GM12878 (cell line): Measurements from ENCODE around the gene ACADS.

ENCODE experiments used
- CEBPB ChIP-seq, 2 experiments: fragments of 150-350 bp in 1 of 2; IDR thresholded peaks; 2 replicates each; pipeline ENCODE4 v1.6.1; 2012 to 2014; ENCODE audit warnings: low read depth in 2 of 2, low read length in 2 of 2, borderline replicate concordance in 1 of 2, inconsistent platforms in 1 of 2
- EP300 ChIP-seq, 2 experiments: fragments of 150-350 bp in 1 of 2; IDR thresholded peaks; 2 replicates each; pipeline ENCODE4 v1.6.1; 2011 to 2012; ENCODE audit warnings: low read depth in 2 of 2, low read length in 2 of 2, borderline replicate concordance in 1 of 2, improper control_type of control experiment in 1 of 2, inconsistent platforms in 1 of 2; ENCODE audit not compliant: control insufficient read depth in 1 of 2
- LARP7 ChIP-seq: fragments of 450-650 bp; IDR thresholded peaks from 2 replicates; pipeline ENCODE4 v1.6.1; 2017; ENCODE audit warnings: mild to moderate bottlenecking
- NRF1 ChIP-seq: conservative IDR thresholded peaks from 2 replicates; pipeline ENCODE4 v1.6.1; 2011; ENCODE audit warnings: mild to moderate bottlenecking, low read depth, low read length, improper control_type of control experiment
- POLR2A ChIP-seq: IDR thresholded peaks from 2 replicates; pipeline ENCODE4 v1.6.1; 2011; ENCODE audit warnings: low read depth, mild to moderate bottlenecking, low read length
- SMARCA5 ChIP-seq: fragments of 450-650 bp; IDR thresholded peaks from 2 replicates; pipeline ENCODE4 v1.6.1; 2017; ENCODE audit warnings: mild to moderate bottlenecking
- SUPT20H ChIP-seq: IDR thresholded peaks from 2 replicates; pipeline ENCODE4 v1.6.1; 2011; ENCODE audit warnings: low read depth, mild to moderate bottlenecking, low read length, moderate library complexity, borderline replicate concordance; ENCODE audit not compliant: control insufficient read depth
- TF ChIP-seq, protein P1 (sequence below): IDR thresholded peaks from 2 replicates; pipeline ENCODE4 v1.6.1; 2012; ENCODE audit warnings: low read depth, low read length, improper control_type of control experiment
- TF ChIP-seq, protein P2 (sequence below), 3 experiments: IDR thresholded peaks in 2 of 3; conservative IDR thresholded peaks in 1 of 3; 2 replicates each; pipeline ENCODE4 v1.5.1; 2011; ENCODE audit warnings: low read depth in 3 of 3, low read length in 3 of 3, mild to moderate bottlenecking in 3 of 3, control low read depth in 2 of 3, moderate library complexity in 2 of 3, inconsistent platforms in 1 of 3, mixed read lengths in 1 of 3; ENCODE audit not compliant: control insufficient read depth in 2 of 3, insufficient read depth in 1 of 3; ENCODE audit errors: extremely low read depth in 1 of 3
- TF ChIP-seq, protein P3 (sequence below): fragments of 450-650 bp; IDR thresholded peaks from 2 replicates; pipeline ENCODE4 v1.6.1; 2017; ENCODE audit warnings: mild to moderate bottlenecking

DNA sequence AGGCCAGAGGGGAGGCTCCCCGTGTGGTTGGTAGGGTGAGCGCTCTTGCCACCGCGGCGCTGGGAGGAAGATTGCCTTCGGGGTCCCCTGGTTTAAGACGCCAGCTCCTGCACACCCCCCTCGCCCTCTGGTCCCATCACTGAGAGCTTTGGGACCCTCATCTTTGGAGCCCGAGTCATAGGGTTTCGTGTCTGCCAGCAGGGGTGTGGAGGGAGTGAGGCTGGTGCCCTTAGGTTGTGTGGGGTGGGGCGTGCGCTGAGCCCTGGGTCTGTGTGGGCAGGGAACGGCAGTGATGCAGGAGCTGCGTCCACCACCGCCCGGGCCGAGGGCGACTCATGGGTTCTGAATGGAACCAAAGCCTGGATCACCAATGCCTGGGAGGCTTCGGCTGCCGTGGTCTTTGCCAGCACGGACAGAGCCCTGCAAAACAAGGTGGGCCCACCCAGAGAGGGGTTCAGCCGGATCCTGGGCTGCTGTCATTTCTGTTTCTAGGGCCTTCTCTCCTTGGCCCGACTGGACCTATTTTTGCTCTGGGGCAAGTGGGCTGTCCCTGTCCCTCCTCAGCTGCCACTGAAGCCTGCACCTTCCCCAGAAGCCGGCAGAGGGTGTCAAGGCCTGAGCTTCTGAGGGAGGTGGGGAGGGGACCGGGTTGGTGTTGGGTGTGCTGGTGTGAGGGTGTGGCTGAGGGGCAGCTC is 12.1 kb downstream of the ACADS start:
- TF ChIP-seq EP300 (IDR thresholded peaks at IDR 0.05; ENCODE audit: borderline replicate concordance in 1 of 2, control insufficient read depth in 1 of 2, low read depth in 2 of 2, low read length in 2 of 2) (no peak), NRF1 (no peak), SMARCA5 (no peak), POLR2A (no peak), LARP7 (no peak), SUPT20H (no peak), CEBPB (IDR thresholded peaks at IDR 0.05; ENCODE audit: borderline replicate concordance in 1 of 2, low read depth in 2 of 2, low read length in 2 of 2) (no peak)
- TF ChIP-seq, protein P1, sequence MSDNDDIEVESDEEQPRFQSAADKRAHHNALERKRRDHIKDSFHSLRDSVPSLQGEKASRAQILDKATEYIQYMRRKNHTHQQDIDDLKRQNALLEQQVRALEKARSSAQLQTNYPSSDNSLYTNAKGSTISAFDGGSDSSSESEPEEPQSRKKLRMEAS: no peak
- TF ChIP-seq, protein P2, sequence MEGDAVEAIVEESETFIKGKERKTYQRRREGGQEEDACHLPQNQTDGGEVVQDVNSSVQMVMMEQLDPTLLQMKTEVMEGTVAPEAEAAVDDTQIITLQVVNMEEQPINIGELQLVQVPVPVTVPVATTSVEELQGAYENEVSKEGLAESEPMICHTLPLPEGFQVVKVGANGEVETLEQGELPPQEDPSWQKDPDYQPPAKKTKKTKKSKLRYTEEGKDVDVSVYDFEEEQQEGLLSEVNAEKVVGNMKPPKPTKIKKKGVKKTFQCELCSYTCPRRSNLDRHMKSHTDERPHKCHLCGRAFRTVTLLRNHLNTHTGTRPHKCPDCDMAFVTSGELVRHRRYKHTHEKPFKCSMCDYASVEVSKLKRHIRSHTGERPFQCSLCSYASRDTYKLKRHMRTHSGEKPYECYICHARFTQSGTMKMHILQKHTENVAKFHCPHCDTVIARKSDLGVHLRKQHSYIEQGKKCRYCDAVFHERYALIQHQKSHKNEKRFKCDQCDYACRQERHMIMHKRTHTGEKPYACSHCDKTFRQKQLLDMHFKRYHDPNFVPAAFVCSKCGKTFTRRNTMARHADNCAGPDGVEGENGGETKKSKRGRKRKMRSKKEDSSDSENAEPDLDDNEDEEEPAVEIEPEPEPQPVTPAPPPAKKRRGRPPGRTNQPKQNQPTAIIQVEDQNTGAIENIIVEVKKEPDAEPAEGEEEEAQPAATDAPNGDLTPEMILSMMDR (IDR thresholded peaks at IDR 0.05 in 2 of 3, conservative IDR thresholded peaks at IDR 0.05 in 1 of 3; ENCODE audit: control insufficient read depth in 2 of 3, extremely low read depth in 1 of 3, insufficient read depth in 1 of 3, low read depth in 3 of 3, low read length in 3 of 3): peak in 1 of 3 experiments; percentile 7; a peak in 1 of 6 replicates
- TF ChIP-seq, protein P3, sequence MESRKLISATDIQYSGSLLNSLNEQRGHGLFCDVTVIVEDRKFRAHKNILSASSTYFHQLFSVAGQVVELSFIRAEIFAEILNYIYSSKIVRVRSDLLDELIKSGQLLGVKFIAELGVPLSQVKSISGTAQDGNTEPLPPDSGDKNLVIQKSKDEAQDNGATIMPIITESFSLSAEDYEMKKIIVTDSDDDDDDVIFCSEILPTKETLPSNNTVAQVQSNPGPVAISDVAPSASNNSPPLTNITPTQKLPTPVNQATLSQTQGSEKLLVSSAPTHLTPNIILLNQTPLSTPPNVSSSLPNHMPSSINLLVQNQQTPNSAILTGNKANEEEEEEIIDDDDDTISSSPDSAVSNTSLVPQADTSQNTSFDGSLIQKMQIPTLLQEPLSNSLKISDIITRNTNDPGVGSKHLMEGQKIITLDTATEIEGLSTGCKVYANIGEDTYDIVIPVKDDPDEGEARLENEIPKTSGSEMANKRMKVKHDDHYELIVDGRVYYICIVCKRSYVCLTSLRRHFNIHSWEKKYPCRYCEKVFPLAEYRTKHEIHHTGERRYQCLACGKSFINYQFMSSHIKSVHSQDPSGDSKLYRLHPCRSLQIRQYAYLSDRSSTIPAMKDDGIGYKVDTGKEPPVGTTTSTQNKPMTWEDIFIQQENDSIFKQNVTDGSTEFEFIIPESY: no peak
